Measurements from ENCODE around the gene COL1A2. TPM values are rescaled to one million over a fixed set of nuclear protein-coding genes. Genes with fewer than 3 reads are reported as not detected.

COL1A2 gene
- total RNA-seq, 1 donor from 2014 or later, result 6,748 TPM

- DNase-seq (ENCODE audit: low read depth) (no peak), FAIRE-seq (no peak)
- Histone ChIP-seq H3K4me2 (ENCODE audit: low read length) (no peak overlapping the region), H3K27me3 (ENCODE audit: insufficient read depth, low read length) (no peaks in the 10 kb centered on the region), H4K20me1 (ENCODE audit: insufficient read depth, low read length) (no peaks in the 10 kb centered on the region), H3K4me3 (ENCODE audit: insufficient read depth, low read depth, low read length) (no peak overlapping the region), H3K36me3 (ENCODE audit: insufficient read depth, low read length) (no peaks in the 10 kb centered on the region), H3K27ac (ENCODE audit: low read depth, low read length) (no peak overlapping the region), H2AFZ (ENCODE audit: low read depth, low read length) (no peak overlapping the region), H3K79me2 (ENCODE audit: insufficient read depth, low read length) (no peaks in the 10 kb centered on the region), H3K4me1 (ENCODE audit: insufficient read depth, low read length) (no peaks in the 10 kb centered on the region), H3K9ac (ENCODE audit: low read length) (no peak overlapping the region), H3K9me3 (ENCODE audit: insufficient read depth, low read depth, low read length) (no peaks in the 10 kb centered on the region)
- no peak overlapping the region for H3K27ac Mint-ChIP-seq (ENCODE audit: unreplicated experiment)
- TF ChIP-seq CTCF (IDR thresholded peaks at IDR 0.05; ENCODE audit: insufficient read depth, low read depth, low read length) (no peak), EZH2 (IDR thresholded peaks at IDR 0.05; ENCODE audit: insufficient read depth, low read length) (no peak)
- no peak overlapping the region for H3K4me3 Mint-ChIP-seq (ENCODE audit: unreplicated experiment)
- H3K36me3 Mint-ChIP-seq (ENCODE audit: low read depth, unreplicated experiment), result no peaks in the 10 kb centered on the region
- H3K4me1 Mint-ChIP-seq (ENCODE audit: low read depth, unreplicated experiment), result no peaks in the 10 kb centered on the region
- H3K27me3 Mint-ChIP-seq (ENCODE audit: low read depth, unreplicated experiment), result peaks cover 3% of the 10 kb centered on the region
- H3K9me3 Mint-ChIP-seq (ENCODE audit: unreplicated experiment), result no peaks in the 10 kb centered on the region
Observed at GRCh38 chr7:94476251-94476840, 81.7 kb downstream of the COL1A2 start.

GRCh38 chr7:94477878-94478277 lies 83.2 kb downstream of the COL1A2 start:
- no peak for DNase-seq (ENCODE audit: low read depth)
- no peak overlapping the region for H3K27ac ChIP-seq (ENCODE audit: low read depth, low read length)
- Mint-ChIP-seq H3K27ac (ENCODE audit: unreplicated experiment) (no peak overlapping the region), H3K27me3 (ENCODE audit: low read depth, unreplicated experiment) (peaks cover 3% of the 10 kb centered on the region), H3K9me3 (ENCODE audit: unreplicated experiment) (no peaks in the 10 kb centered on the region), H3K36me3 (ENCODE audit: low read depth, unreplicated experiment) (no peaks in the 10 kb centered on the region), H3K4me1 (ENCODE audit: low read depth, unreplicated experiment) (no peaks in the 10 kb centered on the region), H3K4me3 (ENCODE audit: unreplicated experiment) (no peak overlapping the region)
- no peak overlapping the region for H3K4me2 ChIP-seq (ENCODE audit: low read length)
- H2AFZ ChIP-seq (ENCODE audit: low read depth, low read length), result no peak overlapping the region
- no peaks in the 10 kb centered on the region for H3K9me3 ChIP-seq (ENCODE audit: insufficient read depth, low read depth, low read length)
- H3K9ac ChIP-seq (ENCODE audit: low read length), result no peak overlapping the region
- no peak overlapping the region for H3K4me3 ChIP-seq (ENCODE audit: insufficient read depth, low read depth, low read length)
- no peaks in the 10 kb centered on the region for H3K27me3 ChIP-seq (ENCODE audit: insufficient read depth, low read length)
- no peak for TF ChIP-seq EZH2 (IDR thresholded peaks at IDR 0.05; ENCODE audit: insufficient read depth, low read length)
- TF ChIP-seq CTCF (IDR thresholded peaks at IDR 0.05; ENCODE audit: insufficient read depth, low read depth, low read length), result no peak
- FAIRE-seq, result no peak
- no peaks in the 10 kb centered on the region for H3K79me2 ChIP-seq (ENCODE audit: insufficient read depth, low read length)
- H3K4me1 ChIP-seq (ENCODE audit: insufficient read depth, low read length), result no peaks in the 10 kb centered on the region
- no peaks in the 10 kb centered on the region for H4K20me1 ChIP-seq (ENCODE audit: insufficient read depth, low read length)
- no peaks in the 10 kb centered on the region for H3K36me3 ChIP-seq (ENCODE audit: insufficient read depth, low read length)

GRCh38 chr7:94478648-94479214 lies 84.0 kb downstream of the COL1A2 start:
- FAIRE-seq (no peak), DNase-seq (ENCODE audit: low read depth) (no peak)
- no peak overlapping the region for H3K4me3 Mint-ChIP-seq (ENCODE audit: unreplicated experiment)
- no peak overlapping the region for H2AFZ ChIP-seq (ENCODE audit: low read depth, low read length)
- no peaks in the 10 kb centered on the region for H3K79me2 ChIP-seq (ENCODE audit: insufficient read depth, low read length)
- no peaks in the 10 kb centered on the region for H3K27me3 ChIP-seq (ENCODE audit: insufficient read depth, low read length)
- peaks cover 3% of the 10 kb centered on the region for H3K27me3 Mint-ChIP-seq (ENCODE audit: low read depth, unreplicated experiment)
- H3K4me1 ChIP-seq (ENCODE audit: insufficient read depth, low read length), result no peaks in the 10 kb centered on the region
- no peaks in the 10 kb centered on the region for H3K36me3 ChIP-seq (ENCODE audit: insufficient read depth, low read length)
- H3K4me1 Mint-ChIP-seq (ENCODE audit: low read depth, unreplicated experiment), result no peaks in the 10 kb centered on the region
- H3K9me3 Mint-ChIP-seq (ENCODE audit: unreplicated experiment), result no peaks in the 10 kb centered on the region
- H3K36me3 Mint-ChIP-seq (ENCODE audit: low read depth, unreplicated experiment), result no peaks in the 10 kb centered on the region
- no peak overlapping the region for H3K4me2 ChIP-seq (ENCODE audit: low read length)
- H4K20me1 ChIP-seq (ENCODE audit: insufficient read depth, low read length), result no peaks in the 10 kb centered on the region
- no peaks in the 10 kb centered on the region for H3K9me3 ChIP-seq (ENCODE audit: insufficient read depth, low read depth, low read length)
- no peak overlapping the region for H3K4me3 ChIP-seq (ENCODE audit: insufficient read depth, low read depth, low read length)
- no peak overlapping the region for H3K27ac Mint-ChIP-seq (ENCODE audit: unreplicated experiment)
- no peak overlapping the region for H3K27ac ChIP-seq (ENCODE audit: low read depth, low read length)
- TF ChIP-seq CTCF (IDR thresholded peaks at IDR 0.05; ENCODE audit: insufficient read depth, low read depth, low read length), result no peak
- TF ChIP-seq EZH2 (IDR thresholded peaks at IDR 0.05; ENCODE audit: insufficient read depth, low read length), result no peak
- H3K9ac ChIP-seq (ENCODE audit: low read length), result no peak overlapping the region
